HepG2 (cell line): Measurements from ENCODE around the gene ATAD3A. TPM values are rescaled to one million over a fixed set of nuclear protein-coding genes. Genes with fewer than 3 reads are reported as not detected.

ENCODE experiments used
- ATAC-seq: fragments of 200-7000 bp; cut with Tn5 transposase; 3 replicates; pipeline ENCODE4 v1.9.1; 2020; ENCODE audit warnings: mild to moderate bottlenecking, moderate library complexity
- BruUV-seq: library from RNA; stranded (reverse); fragments of 400-500 nt; replicated peaks from 2 replicates; lab custom pipeline; 2021; lab: Mats Ljungman, UMichigan
- CTCF ChIA-PET: fragments of 300-600 bp; formaldehyde crosslinking; extraction: SDS; loops from one replicate; lab custom pipeline; 2021; ENCODE audit warnings: low total read pairs, inconsistent platforms, low intra/inter-chr PET ratio; lab: Yijun Ruan, JAX
- POLR2A ChIA-PET: fragments of 350-600 bp; sonication (Branson Sonifier 250); formaldehyde crosslinking; loops from one replicate; lab custom pipeline; 2020; ENCODE audit warnings: antibody characterized with exemption, inconsistent platforms; lab: Yijun Ruan, JAX
- DNase-seq: peaks from one replicate; pipeline ENCODE4 v3.0.0-alpha.2; 2015; ENCODE audit warnings: low spot score
- FAIRE-seq: peaks from 3 replicates; lab custom pipeline; 2011; peaks lifted over from hg19 to GRCh38; lab: Jason Lieb, UNC
- H2AFZ ChIP-seq: one replicate; pipeline ENCODE4 v1.6.1; 2011; ENCODE audit warnings: low read length, inconsistent platforms
- H3K27ac ChIP-seq: fragments of 300-600 bp; 3 replicates; pipeline ENCODE4 v1.8.0; 2011; ENCODE audit warnings: mixed run types, mild to moderate bottlenecking, mixed read lengths, low read length, inconsistent platforms; ENCODE audit not compliant: insufficient read depth; ENCODE audit errors: extremely low read length
- H3K27me3 ChIP-seq, 2 experiments: fragments of 200-600 bp in 1 of 2; 2 replicates in 1 of 2; 3 replicates in 1 of 2; pipeline versions ENCODE4 v1.6.0 to v1.8.0; 2011; ENCODE audit warnings: low read length in 2 of 2, mild to moderate bottlenecking in 2 of 2, moderate library complexity in 2 of 2, inconsistent platforms in 1 of 2; ENCODE audit not compliant: insufficient read depth in 2 of 2, control insufficient read depth in 1 of 2
- H3K36me3 ChIP-seq, 2 experiments: fragments of 200-600 bp in 1 of 2; replicated peaks in 1 of 2; 2 replicates in 1 of 2; 3 replicates in 1 of 2; pipeline versions ENCODE4 v1.5.1 to v1.8.0; 2011; ENCODE audit warnings: low read length in 2 of 2, inconsistent platforms in 1 of 2; ENCODE audit not compliant: insufficient read depth in 2 of 2, control insufficient read depth in 1 of 2
- H3K4me1 ChIP-seq: 2 replicates; pipeline ENCODE4 v1.5.1; 2012; ENCODE audit warnings: low read length, inconsistent platforms; ENCODE audit not compliant: insufficient read depth
- H3K4me2 ChIP-seq: 2 replicates; pipeline ENCODE4 v1.6.0; 2011; ENCODE audit warnings: low read depth, low read length, inconsistent platforms
- H3K4me3 ChIP-seq, 3 experiments: fragments of 200-600 bp in 1 of 3; sonication (generic), shearing (Covaris generic) in 1 of 3; replicated peaks in 1 of 3; 2 replicates each; pipeline ENCODE4 v1.5.1; 2011 to 2016; ENCODE audit warnings: low read length in 3 of 3, inconsistent platforms in 2 of 3, low read depth in 2 of 3, mild to moderate bottlenecking in 2 of 3, control low read depth in 1 of 3, mixed read lengths in 1 of 3; ENCODE audit not compliant: insufficient read depth in 1 of 3
- H3K79me2 ChIP-seq: one replicate; pipeline ENCODE4 v1.6.1; 2011; ENCODE audit warnings: low read length, inconsistent platforms; ENCODE audit not compliant: insufficient read depth
- H3K9ac ChIP-seq: 2 replicates; pipeline ENCODE4 v1.6.0; 2011; ENCODE audit warnings: mild to moderate bottlenecking, low read depth, low read length, inconsistent platforms; ENCODE audit not compliant: insufficient read depth
- H3K9me3 ChIP-seq: 2 replicates; pipeline ENCODE4 v1.5.1; 2012; ENCODE audit warnings: mild to moderate bottlenecking, low read length
- H4K20me1 ChIP-seq: 2 replicates; pipeline ENCODE4 v1.6.0; 2011; ENCODE audit warnings: inconsistent platforms, mild to moderate bottlenecking, low read length, moderate library complexity; ENCODE audit not compliant: insufficient read depth
- AGO2 ChIP-seq: fragments of 200-400 bp; formaldehyde crosslinking; optimal IDR thresholded peaks from 2 replicates; pipeline ENCODE3; 2017; ENCODE audit warnings: mild to moderate bottlenecking, low read depth, low read length, moderate library complexity
- AKAP8 ChIP-seq: sonication (generic); formaldehyde crosslinking; IDR thresholded peaks from 2 replicates; pipeline ENCODE4 v1.5.1; 2020; ENCODE audit warnings: mild to moderate bottlenecking, missing genetic modification reagents
- CHCHD3 ChIP-seq: sonication (generic); formaldehyde crosslinking; IDR thresholded peaks from 2 replicates; pipeline ENCODE4 v1.8.0; 2022; ENCODE audit warnings: mild to moderate bottlenecking, missing genetic modification reagents, moderate library complexity
- ZBTB33 ChIP-seq: sonication (generic); formaldehyde crosslinking; IDR thresholded peaks from 2 replicates; pipeline ENCODE4 v1.4.0; 2020; ENCODE audit warnings: missing genetic modification reagents
- WGBS: methylation state at CpG from one replicate; pipeline ENCODE4 v1.1.6; 2017; ENCODE audit warnings: low lambda C conversion rate; 5-methylcytosine and 5-hydroxymethylcytosine counted together
- in situ Hi-C: cut with HindIII; loops from 2 replicates; pipeline ENCODE4 v1.10.0; 2017; ENCODE audit warnings: low pct_unique_long_range_greater_than_20kb; ENCODE audit not compliant: extremely low pct_ligation_motif_present
- intact Hi-C: fragments of 100-400 bp; cut with micrococcal nuclease; formaldehyde crosslinking; loops from one replicate; pipeline ENCODE4 v1.10.0; 2022; ENCODE audit not compliant: unreplicated experiment
- polyA plus RNA-seq, 8 experiments: library from polyadenylated mRNA; depleted of rRNA in 3 of 8; stranded (reverse) in 7 of 8; unstranded in 1 of 8; fragments of >200 nt; fragmentation: Illumina TruSeq in 4 of 8; extraction: Trizol in 4 of 8; gene quantifications; 2 replicates each; pipeline versions ENCODE4 v1.2.1 to v1.2.3, GENCODE V29; 2011 to 2016; ENCODE audit warnings: low read depth in 4 of 8, missing spikeins in 1 of 8, mixed read lengths in 1 of 8; ENCODE audit not compliant: insufficient read depth in 1 of 8
- total RNA-seq, 5 experiments: library from RNA; depleted of rRNA; stranded (reverse); fragments of >200 nt; fragmentation: Illumina TruSeq; extraction: Trizol; gene quantifications; 2 replicates each; pipeline ENCODE4 v1.2.3, GENCODE V29; 2016; ENCODE audit warnings: low read depth in 1 of 5

Gene ATAD3A
- total and polyA plus RNA-seq, 2 of the 13 experiments (the other 11 are each of a cell fraction or from before 2014, with no cell fraction given) = 10.6 to 49.0 TPM

- WGBS = 86% methylated on average over 19 of the region's 48 CpGs
- no peaks in the 10 kb centered on the region for H3K27me3 ChIP-seq
- H3K79me2 ChIP-seq = no peaks in the 10 kb centered on the region
- H3K4me2 ChIP-seq = no peak overlapping the region
- no TSS peak for BruUV-seq
- H3K27ac ChIP-seq = no peak overlapping the region
- ATAC-seq (peak; percentile 8), FAIRE-seq (no peak), DNase-seq (no peak)
- H3K36me3 ChIP-seq = peaks cover under 1 to 4% of the 10 kb centered on the region in 2 experiments; a peak in 2 of 5 replicates
- no peaks in the 10 kb centered on the region for H3K4me1 ChIP-seq
- intact Hi-C loops (no loop called here), in situ Hi-C loops (no loop called here)
- no peak overlapping the region for H3K4me3 ChIP-seq
- H4K20me1 ChIP-seq = no peaks in the 10 kb centered on the region
- no peak overlapping the region for H3K9ac ChIP-seq
- ChIA-PET POLR2A (no interaction called here), CTCF (no interaction called here)
- no peak overlapping the region for H2AFZ ChIP-seq
- H3K9me3 ChIP-seq = no peaks in the 10 kb centered on the region
- TF ChIP-seq ZBTB33 (CRISPR knock-in tag) (peak; percentile 57; the same call in 1 of the 2 replicates), AGO2 (peak; percentile 2), AKAP8 (CRISPR knock-in tag) (0 out of 2 replicates have a peak, but pooled peaks have one; percentile 35), CHCHD3 (CRISPR knock-in tag) (no peak)
Measured at GRCh38 chr1:1536019-1536937, 24.3 kb downstream of the ATAD3A start.
